CD4-positive, alpha-beta T cell treated with Interleukin-12 subunit alpha and Interleukin-12 subunit beta, for 1 hour (primary cell): ENCODE measurements around the gene DNPH1.

ENCODE experiments used
- DNase-seq: peaks from one replicate; pipeline ENCODE4 v3.0.0-alpha.2; 2020

The DNPH1 gene, protein sequence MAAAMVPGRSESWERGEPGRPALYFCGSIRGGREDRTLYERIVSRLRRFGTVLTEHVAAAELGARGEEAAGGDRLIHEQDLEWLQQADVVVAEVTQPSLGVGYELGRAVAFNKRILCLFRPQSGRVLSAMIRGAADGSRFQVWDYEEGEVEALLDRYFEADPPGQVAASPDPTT

DNA sequence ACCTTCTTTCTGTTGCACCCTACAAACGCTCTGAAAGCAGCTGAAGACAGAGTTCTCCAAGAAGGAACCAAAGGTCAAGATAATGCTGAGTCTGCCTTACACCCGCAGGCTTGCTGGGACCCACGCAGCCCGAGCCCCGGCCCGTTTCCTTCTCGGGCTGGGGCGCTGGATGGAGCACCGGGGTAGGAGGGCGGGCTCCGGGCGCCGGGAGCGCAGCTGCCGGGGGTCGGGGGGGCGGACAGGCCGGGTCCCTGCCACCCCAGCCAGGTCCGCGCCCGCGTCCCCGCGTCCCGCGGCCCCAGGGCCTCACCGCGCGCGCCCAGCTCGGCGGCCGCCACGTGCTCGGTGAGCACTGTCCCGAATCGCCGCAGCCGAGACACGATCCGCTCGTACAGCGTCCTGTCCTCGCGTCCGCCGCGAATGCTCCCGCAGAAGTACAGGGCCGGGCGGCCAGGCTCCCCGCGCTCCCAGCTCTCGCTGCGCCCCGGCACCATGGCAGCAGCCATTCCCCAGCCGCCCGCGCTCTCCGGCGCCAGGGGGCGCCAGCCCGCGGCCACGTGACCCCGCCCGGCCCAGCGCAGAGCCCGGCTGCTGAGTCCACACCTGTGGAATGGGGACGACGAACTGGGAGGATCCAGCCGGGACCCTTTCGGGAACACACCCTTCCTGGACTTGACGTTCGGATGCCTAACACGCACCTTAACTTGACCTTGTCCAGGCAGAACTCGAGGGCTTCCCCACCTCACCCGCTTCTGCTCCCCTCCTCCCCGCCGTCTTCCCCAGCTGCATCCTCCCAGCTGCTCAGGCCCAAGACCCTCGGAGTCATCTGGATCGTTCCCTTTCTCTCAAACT is at the start of gene DNPH1:
TSS of gene DNPH1 (minus strand) at position 531 of the 852 bp plus-strand sequence. CDS start at position 506, 25 bp downstream.
- DNase-seq = peak; percentile 85

GRCh38 chr6:43278524-43279078 is 49.3 kb upstream of the DNPH1 start:
- DNase-seq = no peak

GRCh38 chr6:43277643-43278523 is 48.6 kb upstream of the DNPH1 start:
- no peak for DNase-seq

DNA sequence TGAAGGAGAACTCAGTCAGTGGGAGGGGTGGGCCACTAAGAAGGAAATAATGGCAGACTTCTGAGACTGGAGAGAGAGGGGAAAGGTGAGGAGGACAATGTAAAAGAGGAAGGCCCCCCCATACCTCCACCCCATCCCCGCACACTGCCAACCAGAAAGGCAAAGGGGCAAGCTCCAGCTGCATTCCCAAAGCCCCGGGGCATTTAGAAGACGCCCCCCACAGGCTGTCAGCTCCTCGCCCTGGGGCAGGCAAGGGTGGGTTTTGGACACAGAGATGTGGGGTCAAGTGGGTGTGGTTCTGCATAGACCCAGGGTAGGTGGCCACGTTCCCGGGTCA is 48.0 kb upstream of the DNPH1 start:
- no peak for DNase-seq

- DNase-seq = no peak
These were observed 47.5 kb upstream of the DNPH1 start for GRCh38 chr6:43276577-43277305.

DNA sequence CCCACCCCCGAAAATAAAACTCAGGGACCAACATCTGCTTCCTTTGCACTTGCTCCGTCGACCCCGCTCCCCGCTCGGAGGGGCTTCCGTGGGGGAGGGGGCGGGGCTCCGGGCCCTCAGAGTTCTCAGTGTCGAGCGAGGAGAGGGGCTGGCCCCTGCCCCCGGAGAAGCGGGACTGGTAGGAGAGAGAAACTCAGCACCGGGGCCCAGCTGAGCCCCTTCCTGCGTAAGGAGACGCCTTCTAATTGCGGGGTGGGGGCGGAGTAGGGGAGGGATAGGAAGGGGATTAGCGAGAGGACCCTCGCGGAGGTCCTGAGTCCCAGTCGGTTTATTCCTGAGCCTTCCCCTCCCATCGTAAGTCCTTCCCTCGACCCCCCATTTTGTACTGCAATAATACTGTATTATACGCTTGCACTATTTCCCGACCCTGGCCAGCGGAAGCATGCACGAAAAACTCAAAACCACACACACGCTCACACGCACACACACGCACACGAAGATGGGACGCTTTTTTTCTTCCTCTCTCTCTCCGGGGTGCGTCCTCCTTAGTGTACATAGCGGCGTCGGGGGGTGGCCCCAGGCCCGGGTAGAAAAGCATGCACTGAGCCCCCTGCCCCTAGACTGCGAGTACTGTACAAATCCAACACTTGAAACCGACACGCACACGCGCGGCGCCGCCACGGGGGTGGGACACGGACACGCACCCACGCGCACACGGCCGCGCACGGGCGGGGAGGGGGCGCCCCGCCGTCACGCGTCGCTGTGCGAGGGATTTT is 46.7 kb upstream of the DNPH1 start:
- DNase-seq = peak; percentile 50

DNA sequence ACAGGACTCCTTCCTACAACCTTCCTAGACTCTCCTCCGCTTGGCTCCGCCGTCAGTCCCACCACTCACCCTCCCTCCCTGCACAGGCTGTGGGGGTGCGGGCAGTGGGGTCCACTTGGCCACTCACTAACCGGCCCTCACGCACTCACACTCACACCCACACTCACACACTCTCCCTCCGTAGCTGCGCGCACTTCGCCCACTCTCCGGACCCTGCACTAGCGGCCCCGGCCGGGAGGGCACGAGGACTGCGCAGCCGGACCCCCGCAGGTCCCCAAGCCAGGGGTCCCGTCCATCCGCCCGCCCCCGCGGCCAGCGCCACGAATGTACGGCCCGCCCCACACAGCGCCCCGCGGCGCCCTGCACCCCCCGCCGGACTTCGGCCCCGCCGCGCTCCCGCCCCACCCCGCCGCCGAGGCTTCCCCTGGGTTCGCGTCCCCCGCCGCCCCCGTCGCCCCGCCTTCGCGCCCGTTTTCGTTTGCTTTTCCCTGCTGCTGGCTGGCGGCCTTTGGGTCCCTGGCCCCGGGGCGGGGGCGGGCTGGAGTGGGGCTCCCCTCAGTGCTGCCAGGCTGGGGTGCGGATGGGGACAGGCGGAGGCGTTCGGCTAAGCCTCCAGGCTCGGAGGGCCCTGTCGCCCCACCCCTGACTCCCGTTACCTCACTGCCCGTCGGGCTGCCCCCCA is 45.8 kb upstream of the DNPH1 start:
- DNase-seq = peak; percentile 20

DNA sequence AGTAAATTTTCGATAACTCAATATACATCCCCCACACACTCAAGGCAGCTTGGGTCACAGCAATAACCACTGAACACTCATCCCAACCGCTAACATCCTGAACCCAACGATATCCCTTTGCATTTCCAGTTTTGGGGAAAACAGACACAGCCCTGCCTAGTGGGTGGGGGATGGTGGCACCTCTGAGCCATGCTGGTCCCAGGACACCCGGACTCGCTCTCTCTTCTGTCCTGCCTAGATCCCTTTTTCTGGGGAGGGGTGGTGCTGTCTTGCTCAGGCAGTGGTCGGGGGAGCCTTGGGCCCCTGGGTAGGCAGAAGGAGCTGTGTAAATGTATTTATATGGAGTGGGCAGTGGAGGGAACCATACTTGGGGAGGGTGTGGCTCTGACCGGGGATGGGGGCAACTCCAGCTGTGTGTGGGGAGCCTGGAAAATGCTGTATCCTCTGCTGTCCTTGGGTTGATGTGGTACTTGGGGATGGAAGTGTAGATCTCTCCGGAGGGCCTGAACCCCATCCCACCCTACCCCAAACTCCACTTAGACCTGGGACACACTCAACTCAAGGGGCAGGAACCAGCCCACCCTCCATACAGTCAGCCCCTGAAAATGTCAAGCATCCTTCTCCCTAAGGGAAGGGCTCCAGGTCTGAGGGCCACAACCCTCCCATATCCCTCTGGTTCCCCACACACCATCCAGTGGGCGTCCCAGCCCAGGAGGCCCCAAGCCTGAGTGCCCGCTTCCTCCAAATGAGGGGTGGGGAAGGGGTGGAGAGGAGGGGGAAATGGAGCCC is 45.0 kb upstream of the DNPH1 start:
- no peak for DNase-seq

DNA sequence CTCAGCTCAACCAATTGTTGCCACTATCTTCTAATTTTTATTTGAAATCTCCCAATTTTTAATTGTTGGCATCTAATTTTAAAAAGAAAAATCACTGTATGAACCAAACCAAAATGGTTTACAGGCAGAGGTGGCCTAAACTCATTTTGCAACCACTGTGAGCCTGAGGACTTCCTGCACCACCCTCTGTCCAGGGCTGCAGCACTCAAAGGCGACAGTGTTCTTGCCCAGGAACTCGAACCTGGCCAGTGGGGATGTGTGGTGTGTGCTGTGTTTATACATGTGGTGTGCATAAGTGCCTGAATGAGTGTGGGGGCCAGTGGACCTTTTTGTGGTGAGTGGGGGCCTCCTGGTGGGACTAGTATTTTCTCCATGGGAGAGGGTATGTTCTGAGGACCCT is 44.4 kb upstream of the DNPH1 start:
- no peak for DNase-seq

GRCh38 chr6:43271944-43272343 is 42.7 kb upstream of the DNPH1 start:
- DNase-seq = no peak

GRCh38 chr6:43271103-43271815 is 42.0 kb upstream of the DNPH1 start:
- no peak for DNase-seq

- peak; percentile 49 for DNase-seq
These were observed 40.2 kb upstream of the DNPH1 start for GRCh38 chr6:43269273-43270007.

GRCh38 chr6:43268782-43269272 is 39.5 kb upstream of the DNPH1 start:
- no peak for DNase-seq

GRCh38 chr6:43268355-43268700 is 39.0 kb upstream of the DNPH1 start:
- DNase-seq = no peak

GRCh38 chr6:43267619-43268354 is 38.5 kb upstream of the DNPH1 start:
- no peak for DNase-seq

GRCh38 chr6:43265564-43265963 is 36.3 kb upstream of the DNPH1 start:
- no peak for DNase-seq

DNA sequence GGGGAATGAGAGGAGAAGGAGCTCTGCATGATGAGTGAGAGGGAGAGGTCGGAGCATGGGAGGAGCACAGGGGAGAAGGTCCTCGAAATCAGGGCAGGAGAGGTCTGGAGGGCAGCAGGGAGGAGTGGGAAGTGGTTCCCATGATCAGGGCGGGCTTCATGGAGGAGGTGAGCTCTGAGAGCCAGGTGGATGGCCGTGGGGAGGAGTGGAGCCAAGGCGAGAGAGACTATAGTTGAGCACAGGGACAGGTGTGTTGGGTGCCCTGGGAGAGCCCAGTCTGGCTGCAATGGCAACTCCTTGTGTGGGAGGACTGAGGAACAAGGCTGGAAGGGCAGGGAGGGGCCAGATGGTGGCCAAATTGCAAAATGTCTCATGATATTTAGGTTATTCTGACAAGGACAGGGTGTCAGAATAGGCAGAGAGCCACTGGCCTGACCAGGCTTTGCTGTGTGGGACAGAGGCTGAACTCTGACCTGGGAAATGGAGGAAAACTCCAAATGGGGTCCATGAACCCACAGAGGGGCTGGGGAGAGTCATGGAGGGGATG is 35.4 kb upstream of the DNPH1 start:
- DNase-seq = no peak
